GM12878 (cell line): ENCODE measurements around the gene METRN.

Experiments
- CEBPB ChIP-seq, 2 experiments: fragments of 150-350 bp in 1 of 2; IDR thresholded peaks; 2 replicates each; pipeline ENCODE4 v1.6.1; 2012 to 2014; ENCODE audit warnings: low read depth in 2 of 2, low read length in 2 of 2, borderline replicate concordance in 1 of 2, inconsistent platforms in 1 of 2
- EP300 ChIP-seq, 2 experiments: fragments of 150-350 bp in 1 of 2; IDR thresholded peaks; 2 replicates each; pipeline ENCODE4 v1.6.1; 2011 to 2012; ENCODE audit warnings: low read depth in 2 of 2, low read length in 2 of 2, borderline replicate concordance in 1 of 2, improper control_type of control experiment in 1 of 2, inconsistent platforms in 1 of 2; ENCODE audit not compliant: control insufficient read depth in 1 of 2
- ESRRA ChIP-seq: IDR thresholded peaks from 2 replicates; pipeline ENCODE4 v1.6.1; 2012; ENCODE audit warnings: mild to moderate bottlenecking, low read length, improper control_type of control experiment
- EZH2 ChIP-seq: IDR thresholded peaks from 2 replicates; pipeline ENCODE4 v1.6.1; 2012; ENCODE audit warnings: low read depth, mild to moderate bottlenecking, control low read depth, inconsistent platforms, low read length, borderline replicate concordance; ENCODE audit not compliant: control insufficient read depth
- IRF4 ChIP-seq: IDR thresholded peaks from 2 replicates; pipeline ENCODE4 v1.6.1; 2011; ENCODE audit warnings: low read depth, low read length
- MXI1 ChIP-seq: fragments of 150-350 bp; IDR thresholded peaks from 2 replicates; pipeline ENCODE4 v1.6.1; 2011; ENCODE audit warnings: low read depth, mild to moderate bottlenecking, inconsistent platforms, low read length, improper control_type of control experiment
- SMC3 ChIP-seq: IDR thresholded peaks from 2 replicates; pipeline ENCODE4 v1.6.1; 2011; ENCODE audit warnings: low read length, improper control_type of control experiment, borderline replicate concordance
- TCF7 ChIP-seq: IDR thresholded peaks from 2 replicates; pipeline ENCODE4 v1.6.1; 2014; ENCODE audit warnings: antibody characterized with exemption, borderline replicate concordance
- TF ChIP-seq, protein P1 (sequence below): fragments of 450-650 bp; IDR thresholded peaks from 2 replicates; pipeline ENCODE4 v1.6.1; 2016; ENCODE audit warnings: mild to moderate bottlenecking, moderate library complexity, borderline replicate concordance
- TF ChIP-seq, protein P2 (sequence below): IDR thresholded peaks from 2 replicates; pipeline ENCODE4 v1.6.1; 2012; ENCODE audit warnings: mild to moderate bottlenecking, low read depth, low read length
- TF ChIP-seq, protein P3 (sequence below), 3 experiments: IDR thresholded peaks in 2 of 3; conservative IDR thresholded peaks in 1 of 3; 2 replicates each; pipeline ENCODE4 v1.5.1; 2011; ENCODE audit warnings: low read depth in 3 of 3, low read length in 3 of 3, mild to moderate bottlenecking in 3 of 3, control low read depth in 2 of 3, moderate library complexity in 2 of 3, inconsistent platforms in 1 of 3, mixed read lengths in 1 of 3; ENCODE audit not compliant: control insufficient read depth in 2 of 3, insufficient read depth in 1 of 3; ENCODE audit errors: extremely low read depth in 1 of 3

DNA sequence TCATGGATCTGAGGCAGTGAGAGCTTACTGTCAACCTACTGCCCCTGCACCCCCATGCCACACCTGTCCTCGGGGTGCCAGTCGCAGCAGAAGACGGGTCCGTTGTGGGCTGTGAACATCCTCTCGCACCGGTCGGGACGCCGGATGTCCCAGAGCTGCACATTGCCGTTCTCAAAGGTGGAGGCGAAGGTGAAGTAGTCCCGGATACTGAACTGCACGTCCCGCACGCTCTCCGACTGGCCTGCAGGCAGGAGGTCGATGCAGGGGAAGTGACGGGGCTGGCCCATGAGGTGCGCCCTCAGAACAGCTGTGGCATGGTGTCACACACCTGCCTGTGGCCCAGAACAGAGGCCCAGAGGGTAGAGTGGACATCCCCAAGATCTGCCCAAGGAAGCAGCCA, 27.4 kb upstream of the METRN start:
- TF ChIP-seq IRF4 (no peak), MXI1 (no peak), EP300 (IDR thresholded peaks at IDR 0.05; ENCODE audit: borderline replicate concordance in 1 of 2, control insufficient read depth in 1 of 2, low read depth in 2 of 2, low read length in 2 of 2) (no peak), EZH2 (no peak), CEBPB (IDR thresholded peaks at IDR 0.05; ENCODE audit: borderline replicate concordance in 1 of 2, low read depth in 2 of 2, low read length in 2 of 2) (no peak), ESRRA (no peak), SMC3 (no peak), TCF7 (no peak)
- TF ChIP-seq, protein P1, sequence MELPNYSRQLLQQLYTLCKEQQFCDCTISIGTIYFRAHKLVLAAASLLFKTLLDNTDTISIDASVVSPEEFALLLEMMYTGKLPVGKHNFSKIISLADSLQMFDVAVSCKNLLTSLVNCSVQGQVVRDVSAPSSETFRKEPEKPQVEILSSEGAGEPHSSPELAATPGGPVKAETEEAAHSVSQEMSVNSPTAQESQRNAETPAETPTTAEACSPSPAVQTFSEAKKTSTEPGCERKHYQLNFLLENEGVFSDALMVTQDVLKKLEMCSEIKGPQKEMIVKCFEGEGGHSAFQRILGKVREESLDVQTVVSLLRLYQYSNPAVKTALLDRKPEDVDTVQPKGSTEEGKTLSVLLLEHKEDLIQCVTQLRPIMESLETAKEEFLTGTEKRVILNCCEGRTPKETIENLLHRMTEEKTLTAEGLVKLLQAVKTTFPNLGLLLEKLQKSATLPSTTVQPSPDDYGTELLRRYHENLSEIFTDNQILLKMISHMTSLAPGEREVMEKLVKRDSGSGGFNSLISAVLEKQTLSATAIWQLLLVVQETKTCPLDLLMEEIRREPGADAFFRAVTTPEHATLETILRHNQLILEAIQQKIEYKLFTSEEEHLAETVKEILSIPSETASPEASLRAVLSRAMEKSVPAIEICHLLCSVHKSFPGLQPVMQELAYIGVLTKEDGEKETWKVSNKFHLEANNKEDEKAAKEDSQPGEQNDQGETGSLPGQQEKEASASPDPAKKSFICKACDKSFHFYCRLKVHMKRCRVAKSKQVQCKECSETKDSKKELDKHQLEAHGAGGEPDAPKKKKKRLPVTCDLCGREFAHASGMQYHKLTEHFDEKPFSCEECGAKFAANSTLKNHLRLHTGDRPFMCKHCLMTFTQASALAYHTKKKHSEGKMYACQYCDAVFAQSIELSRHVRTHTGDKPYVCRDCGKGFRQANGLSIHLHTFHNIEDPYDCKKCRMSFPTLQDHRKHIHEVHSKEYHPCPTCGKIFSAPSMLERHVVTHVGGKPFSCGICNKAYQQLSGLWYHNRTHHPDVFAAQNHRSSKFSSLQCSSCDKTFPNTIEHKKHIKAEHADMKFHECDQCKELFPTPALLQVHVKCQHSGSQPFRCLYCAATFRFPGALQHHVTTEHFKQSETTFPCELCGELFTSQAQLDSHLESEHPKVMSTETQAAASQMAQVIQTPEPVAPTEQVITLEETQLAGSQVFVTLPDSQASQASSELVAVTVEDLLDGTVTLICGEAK, result no peak
- TF ChIP-seq, protein P2, sequence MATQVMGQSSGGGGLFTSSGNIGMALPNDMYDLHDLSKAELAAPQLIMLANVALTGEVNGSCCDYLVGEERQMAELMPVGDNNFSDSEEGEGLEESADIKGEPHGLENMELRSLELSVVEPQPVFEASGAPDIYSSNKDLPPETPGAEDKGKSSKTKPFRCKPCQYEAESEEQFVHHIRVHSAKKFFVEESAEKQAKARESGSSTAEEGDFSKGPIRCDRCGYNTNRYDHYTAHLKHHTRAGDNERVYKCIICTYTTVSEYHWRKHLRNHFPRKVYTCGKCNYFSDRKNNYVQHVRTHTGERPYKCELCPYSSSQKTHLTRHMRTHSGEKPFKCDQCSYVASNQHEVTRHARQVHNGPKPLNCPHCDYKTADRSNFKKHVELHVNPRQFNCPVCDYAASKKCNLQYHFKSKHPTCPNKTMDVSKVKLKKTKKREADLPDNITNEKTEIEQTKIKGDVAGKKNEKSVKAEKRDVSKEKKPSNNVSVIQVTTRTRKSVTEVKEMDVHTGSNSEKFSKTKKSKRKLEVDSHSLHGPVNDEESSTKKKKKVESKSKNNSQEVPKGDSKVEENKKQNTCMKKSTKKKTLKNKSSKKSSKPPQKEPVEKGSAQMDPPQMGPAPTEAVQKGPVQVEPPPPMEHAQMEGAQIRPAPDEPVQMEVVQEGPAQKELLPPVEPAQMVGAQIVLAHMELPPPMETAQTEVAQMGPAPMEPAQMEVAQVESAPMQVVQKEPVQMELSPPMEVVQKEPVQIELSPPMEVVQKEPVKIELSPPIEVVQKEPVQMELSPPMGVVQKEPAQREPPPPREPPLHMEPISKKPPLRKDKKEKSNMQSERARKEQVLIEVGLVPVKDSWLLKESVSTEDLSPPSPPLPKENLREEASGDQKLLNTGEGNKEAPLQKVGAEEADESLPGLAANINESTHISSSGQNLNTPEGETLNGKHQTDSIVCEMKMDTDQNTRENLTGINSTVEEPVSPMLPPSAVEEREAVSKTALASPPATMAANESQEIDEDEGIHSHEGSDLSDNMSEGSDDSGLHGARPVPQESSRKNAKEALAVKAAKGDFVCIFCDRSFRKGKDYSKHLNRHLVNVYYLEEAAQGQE, result no peak
- TF ChIP-seq, protein P3, sequence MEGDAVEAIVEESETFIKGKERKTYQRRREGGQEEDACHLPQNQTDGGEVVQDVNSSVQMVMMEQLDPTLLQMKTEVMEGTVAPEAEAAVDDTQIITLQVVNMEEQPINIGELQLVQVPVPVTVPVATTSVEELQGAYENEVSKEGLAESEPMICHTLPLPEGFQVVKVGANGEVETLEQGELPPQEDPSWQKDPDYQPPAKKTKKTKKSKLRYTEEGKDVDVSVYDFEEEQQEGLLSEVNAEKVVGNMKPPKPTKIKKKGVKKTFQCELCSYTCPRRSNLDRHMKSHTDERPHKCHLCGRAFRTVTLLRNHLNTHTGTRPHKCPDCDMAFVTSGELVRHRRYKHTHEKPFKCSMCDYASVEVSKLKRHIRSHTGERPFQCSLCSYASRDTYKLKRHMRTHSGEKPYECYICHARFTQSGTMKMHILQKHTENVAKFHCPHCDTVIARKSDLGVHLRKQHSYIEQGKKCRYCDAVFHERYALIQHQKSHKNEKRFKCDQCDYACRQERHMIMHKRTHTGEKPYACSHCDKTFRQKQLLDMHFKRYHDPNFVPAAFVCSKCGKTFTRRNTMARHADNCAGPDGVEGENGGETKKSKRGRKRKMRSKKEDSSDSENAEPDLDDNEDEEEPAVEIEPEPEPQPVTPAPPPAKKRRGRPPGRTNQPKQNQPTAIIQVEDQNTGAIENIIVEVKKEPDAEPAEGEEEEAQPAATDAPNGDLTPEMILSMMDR (IDR thresholded peaks at IDR 0.05 in 2 of 3, conservative IDR thresholded peaks at IDR 0.05 in 1 of 3; ENCODE audit: control insufficient read depth in 2 of 3, extremely low read depth in 1 of 3, insufficient read depth in 1 of 3, low read depth in 3 of 3, low read length in 3 of 3), result no peak
